Measurements from ENCODE around the gene TSPYL2. TPM values are rescaled to one million over a fixed set of nuclear protein-coding genes. Genes with fewer than 3 reads are reported as not detected.

Gene TSPYL2
- total RNA-seq, 1 donor from 2014 or later = 10.3 TPM

DNA sequence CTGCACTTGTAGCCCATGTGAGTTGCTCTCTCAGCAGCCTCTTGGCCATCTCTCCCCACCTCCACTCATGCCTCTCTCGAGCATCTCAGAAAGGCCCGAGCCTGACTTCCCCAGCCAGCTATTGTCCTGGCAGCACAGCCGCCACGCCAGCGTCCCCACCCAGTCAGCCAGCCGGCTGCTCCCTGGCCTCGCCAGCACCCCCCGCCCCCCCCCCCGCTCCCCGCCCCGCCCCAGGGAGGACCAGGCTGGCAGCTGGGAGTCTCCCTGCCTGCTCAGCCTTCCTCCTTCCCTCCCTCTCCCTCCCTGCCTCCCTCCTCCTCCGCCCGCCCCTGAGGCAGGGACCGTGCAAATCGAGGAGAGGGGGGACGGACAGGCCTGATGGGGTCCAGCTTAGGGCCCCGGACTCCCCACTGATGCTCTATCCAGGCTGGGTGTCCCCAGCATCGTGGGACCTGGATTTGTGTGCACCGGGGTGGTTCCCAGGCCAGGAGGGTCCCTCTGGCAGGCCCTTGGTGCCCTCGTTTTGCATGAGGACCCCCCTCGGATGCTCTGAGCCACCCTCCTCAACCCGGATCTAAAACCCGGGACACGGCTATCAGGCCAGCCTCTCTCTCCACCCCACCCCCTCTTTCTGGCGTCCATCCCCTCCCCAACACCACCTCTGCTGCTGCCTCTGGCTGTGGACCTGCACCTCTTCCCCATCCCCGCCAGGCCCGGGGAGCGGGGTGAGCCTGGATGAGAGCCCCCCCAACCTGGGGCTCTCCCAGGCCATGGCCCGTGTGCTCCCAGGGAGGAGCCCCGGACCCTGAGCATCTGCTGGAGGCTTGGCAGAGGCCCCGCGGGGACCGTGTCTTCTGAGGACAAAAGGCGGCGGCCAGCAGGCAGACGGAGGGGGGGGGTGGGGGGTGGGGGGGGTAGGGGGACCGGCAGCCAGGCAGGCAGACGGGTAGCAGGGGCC lies 33.7 kb upstream of the TSPYL2 start, which contains the start of gene GPR173:
TSS of gene GPR173 (plus strand) at position 621 of the 958 bp plus-strand sequence. CDS start 27,833 bp downstream, outside the sequence.
- Histone ChIP-seq H3K4me3 (ENCODE audit: low read depth, low read length) (peak within 1 kb of the TSS; percentile 59), H3K27me3 (ENCODE audit: control insufficient read depth, insufficient read depth, low read length) (no peaks in the 10 kb centered on the region), H3K36me3 (ENCODE audit: control insufficient read depth, insufficient read depth, low read length) (no peaks in the 10 kb centered on the region)
- DNase-seq (ENCODE audit: low read depth) = no peak
- TF ChIP-seq, protein P1, sequence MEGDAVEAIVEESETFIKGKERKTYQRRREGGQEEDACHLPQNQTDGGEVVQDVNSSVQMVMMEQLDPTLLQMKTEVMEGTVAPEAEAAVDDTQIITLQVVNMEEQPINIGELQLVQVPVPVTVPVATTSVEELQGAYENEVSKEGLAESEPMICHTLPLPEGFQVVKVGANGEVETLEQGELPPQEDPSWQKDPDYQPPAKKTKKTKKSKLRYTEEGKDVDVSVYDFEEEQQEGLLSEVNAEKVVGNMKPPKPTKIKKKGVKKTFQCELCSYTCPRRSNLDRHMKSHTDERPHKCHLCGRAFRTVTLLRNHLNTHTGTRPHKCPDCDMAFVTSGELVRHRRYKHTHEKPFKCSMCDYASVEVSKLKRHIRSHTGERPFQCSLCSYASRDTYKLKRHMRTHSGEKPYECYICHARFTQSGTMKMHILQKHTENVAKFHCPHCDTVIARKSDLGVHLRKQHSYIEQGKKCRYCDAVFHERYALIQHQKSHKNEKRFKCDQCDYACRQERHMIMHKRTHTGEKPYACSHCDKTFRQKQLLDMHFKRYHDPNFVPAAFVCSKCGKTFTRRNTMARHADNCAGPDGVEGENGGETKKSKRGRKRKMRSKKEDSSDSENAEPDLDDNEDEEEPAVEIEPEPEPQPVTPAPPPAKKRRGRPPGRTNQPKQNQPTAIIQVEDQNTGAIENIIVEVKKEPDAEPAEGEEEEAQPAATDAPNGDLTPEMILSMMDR (IDR thresholded peaks at IDR 0.05; ENCODE audit: insufficient read depth, low read length, poor library complexity, severe bottlenecking) = no peak

DNA sequence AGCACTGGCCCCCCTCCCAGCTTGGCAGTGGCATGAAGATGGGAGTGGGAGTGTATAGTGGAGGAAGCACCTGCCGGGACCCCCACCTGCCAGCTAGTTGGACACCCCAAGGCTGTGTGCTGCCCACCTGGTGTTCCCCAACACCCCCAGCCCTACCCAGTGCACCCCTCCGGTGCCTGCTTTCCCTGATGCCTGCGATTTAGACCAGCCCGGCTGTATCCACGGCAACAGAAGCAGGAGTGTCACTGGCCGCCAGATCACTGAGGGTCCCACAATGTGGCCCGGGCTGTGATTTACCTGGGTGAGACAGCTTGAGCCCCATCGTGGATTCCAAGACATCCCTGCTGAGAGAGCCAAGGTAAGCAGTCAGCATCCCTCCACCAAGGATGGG lies 33.0 kb upstream of the TSPYL2 start:
- TF ChIP-seq, protein P1 (IDR thresholded peaks at IDR 0.05; ENCODE audit: insufficient read depth, low read length, poor library complexity, severe bottlenecking) = no peak
- peak overlapping the region; percentile 59 for H3K4me3 ChIP-seq (ENCODE audit: low read depth, low read length)
- no peaks in the 10 kb centered on the region for H3K36me3 ChIP-seq (ENCODE audit: control insufficient read depth, insufficient read depth, low read length)
- H3K27me3 ChIP-seq (ENCODE audit: control insufficient read depth, insufficient read depth, low read length) = no peaks in the 10 kb centered on the region
- no peak for DNase-seq (ENCODE audit: low read depth)

DNA sequence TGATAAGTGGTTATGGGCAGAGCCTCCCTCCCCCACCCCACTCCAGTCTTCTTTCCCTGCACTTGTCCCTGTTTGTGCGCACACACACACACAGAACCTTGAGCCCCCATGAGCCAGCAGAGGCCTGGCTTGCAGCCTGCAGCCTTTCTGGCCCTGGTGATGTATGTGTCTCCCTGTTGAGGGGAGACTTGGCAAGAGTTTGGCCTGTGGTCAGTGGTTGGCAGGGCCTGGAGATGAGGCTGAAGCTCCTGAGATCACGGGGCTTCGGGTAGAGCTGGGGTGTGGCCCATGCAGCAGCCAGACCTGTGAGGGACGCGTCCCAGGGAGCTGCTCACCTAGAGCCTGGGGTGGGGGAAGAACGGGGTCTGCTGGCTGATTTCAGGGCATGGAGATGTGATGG lies 31.3 kb upstream of the TSPYL2 start:
- no peaks in the 10 kb centered on the region for H3K27me3 ChIP-seq (ENCODE audit: control insufficient read depth, insufficient read depth, low read length)
- TF ChIP-seq, protein P1 (IDR thresholded peaks at IDR 0.05; ENCODE audit: insufficient read depth, low read length, poor library complexity, severe bottlenecking) = no peak
- no peak overlapping the region for H3K4me3 ChIP-seq (ENCODE audit: low read depth, low read length)
- no peaks in the 10 kb centered on the region for H3K36me3 ChIP-seq (ENCODE audit: control insufficient read depth, insufficient read depth, low read length)
- no peak for DNase-seq (ENCODE audit: low read depth)

DNA sequence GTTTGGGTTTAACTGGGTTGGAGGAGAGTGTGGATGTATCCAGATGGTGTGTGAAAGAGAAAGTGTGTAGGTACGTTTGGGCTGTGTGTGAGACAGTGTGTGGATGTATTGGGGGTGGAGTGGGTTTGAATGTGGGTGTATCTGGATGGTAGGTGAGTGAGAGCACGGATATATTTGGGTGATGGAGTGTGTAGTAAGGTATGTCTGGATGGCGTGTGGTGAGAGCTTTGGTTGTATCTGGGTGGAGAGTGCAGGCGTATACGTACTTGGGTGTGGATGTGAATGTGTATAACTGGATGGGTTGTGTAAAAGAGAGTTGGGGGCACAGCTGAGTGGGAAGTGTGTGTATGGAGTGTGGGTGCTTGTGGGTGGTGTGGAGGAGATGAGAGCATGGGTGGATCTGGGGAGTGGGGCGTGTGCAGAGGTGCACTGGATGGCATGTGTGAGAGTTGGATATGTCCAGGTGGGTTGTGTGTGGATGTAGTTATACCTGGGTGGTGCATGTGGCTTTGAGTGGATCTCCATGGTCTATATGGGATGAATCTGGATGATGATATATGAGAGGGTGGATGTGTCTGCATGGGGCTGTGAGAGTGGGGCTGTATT lies 26.8 kb upstream of the TSPYL2 start:
- DNase-seq (ENCODE audit: low read depth) = no peak
- no peaks in the 10 kb centered on the region for H3K36me3 ChIP-seq (ENCODE audit: control insufficient read depth, insufficient read depth, low read length)
- TF ChIP-seq, protein P1 (IDR thresholded peaks at IDR 0.05; ENCODE audit: insufficient read depth, low read length, poor library complexity, severe bottlenecking) = no peak
- no peak overlapping the region for H3K4me3 ChIP-seq (ENCODE audit: low read depth, low read length)
- H3K27me3 ChIP-seq (ENCODE audit: control insufficient read depth, insufficient read depth, low read length) = no peaks in the 10 kb centered on the region

DNA sequence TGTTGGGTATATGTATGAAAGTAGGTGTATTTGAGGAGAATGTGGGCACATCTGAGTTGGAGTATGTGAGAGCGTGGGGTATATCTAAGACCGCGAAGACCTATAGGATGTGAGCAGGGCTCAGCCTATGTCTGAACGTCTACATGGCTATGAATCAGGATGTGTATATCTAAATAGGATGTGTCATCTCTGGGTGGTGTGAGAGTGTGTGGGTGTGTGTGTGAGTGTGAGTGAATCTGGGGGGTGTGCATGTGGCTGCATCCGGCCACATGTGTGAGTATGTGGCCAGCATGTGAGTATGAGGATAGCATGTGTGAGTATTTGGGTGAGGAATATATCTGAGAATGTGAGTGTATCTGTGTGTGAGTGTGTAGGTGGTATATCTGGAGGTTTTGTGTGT lies 25.9 kb upstream of the TSPYL2 start:
- TF ChIP-seq, protein P1 (IDR thresholded peaks at IDR 0.05; ENCODE audit: insufficient read depth, low read length, poor library complexity, severe bottlenecking) = no peak
- Histone ChIP-seq H3K27me3 (ENCODE audit: control insufficient read depth, insufficient read depth, low read length) (no peaks in the 10 kb centered on the region), H3K36me3 (ENCODE audit: control insufficient read depth, insufficient read depth, low read length) (no peaks in the 10 kb centered on the region), H3K4me3 (ENCODE audit: low read depth, low read length) (no peak overlapping the region)
- no peak for DNase-seq (ENCODE audit: low read depth)

All from kidney epithelial cell (primary cell).